SK-N-MC (cell line): ENCODE data around the gene UTF1.
"Not testable (repeated sequence)": the region's sequence is repeated elsewhere in the genome, so short reads cannot be mapped to it uniquely, and the experiment has no call there.

Experiments used
- DNase-seq: peaks from one replicate; pipeline ENCODE4 v3.0.0-alpha.2; 2011; ENCODE audit warnings: low read depth, low spot score
- H3K27ac ChIP-seq: fragments of 200-600 bp; sonication (generic); 2 replicates; pipeline ENCODE4 v1.5.1; 2016; ENCODE audit warnings: mixed run types
- H3K36me3 ChIP-seq: fragments of 200-600 bp; sonication (generic); 2 replicates; pipeline ENCODE4 v1.6.1; 2017; ENCODE audit warnings: antibody characterized with exemption, low read length, mixed read lengths; ENCODE audit not compliant: insufficient read depth
- H3K4me3 ChIP-seq: fragments of 200-600 bp; sonication (generic); 2 replicates; pipeline ENCODE4 v1.5.1; 2016
- H3K9ac ChIP-seq: fragments of 200-600 bp; sonication (generic); 2 replicates; pipeline ENCODE4 v1.8.0; 2017; ENCODE audit warnings: mixed run types, mixed read lengths; ENCODE audit not compliant: insufficient read length
- H3K9me3 ChIP-seq: fragments of 200-600 bp; sonication (generic); 2 replicates; pipeline ENCODE4 v1.6.1; 2017; ENCODE audit warnings: low read depth, mild to moderate bottlenecking, antibody characterized with exemption, low read length, moderate library complexity, mixed read lengths
- EZH2 ChIP-seq: fragments of 200-600 bp; sonication (generic); IDR thresholded peaks from one replicate; pipeline ENCODE4 v1.6.1; 2017; ENCODE audit warnings: antibody characterized with exemption
- FOXP2 ChIP-seq: optimal IDR thresholded peaks from 2 replicates; pipeline ENCODE3; 2011; ENCODE audit warnings: mild to moderate bottlenecking, moderate library complexity; ENCODE audit not compliant: insufficient read depth; ENCODE audit errors: extremely low read length, control extremely low read depth
- POLR2AphosphoS5 ChIP-seq: IDR thresholded peaks from 2 replicates; pipeline ENCODE4 v1.6.1; 2012; ENCODE audit warnings: mild to moderate bottlenecking, low read depth, low read length, borderline replicate concordance

The UTF1 gene

DNA sequence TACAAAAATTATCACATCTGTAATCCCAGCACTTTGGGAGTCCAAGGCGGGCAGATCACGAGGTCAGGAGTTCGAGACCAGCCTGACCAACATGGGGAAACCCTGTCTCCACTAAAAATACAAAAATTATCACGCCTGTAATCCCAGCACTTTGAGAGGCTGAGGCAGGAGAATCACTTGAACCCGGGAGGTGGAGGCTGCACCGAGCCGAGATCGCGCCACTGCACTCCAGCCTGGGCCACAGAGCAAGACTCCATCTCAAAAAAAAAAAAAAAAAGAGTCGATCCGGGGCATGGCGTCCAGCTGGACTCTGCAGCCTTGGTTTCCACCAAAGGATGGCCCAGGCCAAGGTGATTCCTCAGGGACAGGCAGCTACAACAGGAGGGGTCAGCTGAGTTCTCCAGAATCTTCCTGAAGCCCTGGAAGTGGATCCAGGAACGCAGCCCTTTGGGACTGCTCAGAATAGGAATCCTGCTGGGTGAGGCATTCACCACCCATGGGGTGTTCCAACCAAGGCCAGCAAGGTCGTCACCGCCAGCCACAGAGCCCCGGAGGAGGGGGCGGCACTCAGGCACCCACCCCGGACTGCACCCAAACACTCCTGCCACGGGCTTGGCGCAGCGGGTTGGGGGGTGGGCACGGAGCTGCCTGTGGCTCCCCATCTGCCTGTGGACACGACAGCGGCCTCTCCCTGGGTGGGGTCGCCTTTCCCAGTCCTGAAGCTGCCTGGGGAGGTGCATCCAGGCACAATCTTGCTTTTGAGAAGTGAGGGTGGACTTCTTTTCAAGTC is 12.0 kb upstream of the UTF1 start:
- Histone ChIP-seq H3K4me3 (no peak overlapping the region), H3K27ac (no peak overlapping the region), H3K9ac (no peak overlapping the region), H3K36me3 (no peaks in the 10 kb centered on the region), H3K9me3 (no peaks in the 10 kb centered on the region)
- DNase-seq, result no peak
- TF ChIP-seq FOXP2 (no peak), EZH2 (no peak), POLR2AphosphoS5 (no peak)

DNA sequence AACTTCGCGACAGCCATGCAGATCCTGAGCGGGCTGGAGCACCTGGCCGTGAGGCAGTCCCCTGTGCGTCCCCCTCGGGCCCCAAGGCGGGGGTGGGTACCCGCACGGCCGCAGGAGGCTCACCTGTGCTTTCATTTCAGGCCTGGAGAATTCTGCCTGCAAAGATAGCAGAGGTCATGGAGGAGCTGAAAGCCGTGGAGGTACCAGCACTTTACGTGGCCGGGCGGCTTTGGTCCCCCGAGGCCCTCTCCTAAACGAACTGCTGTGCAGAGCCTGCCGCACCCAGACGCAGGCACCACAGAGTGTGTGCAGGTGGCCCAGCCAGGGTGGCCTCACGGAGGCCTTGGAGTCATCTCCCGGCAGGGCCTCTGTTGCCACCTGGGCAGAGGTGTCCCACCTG is 11.1 kb upstream of the UTF1 start:
- H3K4me3 ChIP-seq, result no peak overlapping the region
- no peaks in the 10 kb centered on the region for H3K9me3 ChIP-seq
- no peak overlapping the region for H3K27ac ChIP-seq
- DNase-seq, result no peak
- H3K36me3 ChIP-seq, result no peaks in the 10 kb centered on the region
- no peak overlapping the region for H3K9ac ChIP-seq
- no peak for TF ChIP-seq EZH2
- no peak for TF ChIP-seq FOXP2
- TF ChIP-seq POLR2AphosphoS5, result no peak

DNA sequence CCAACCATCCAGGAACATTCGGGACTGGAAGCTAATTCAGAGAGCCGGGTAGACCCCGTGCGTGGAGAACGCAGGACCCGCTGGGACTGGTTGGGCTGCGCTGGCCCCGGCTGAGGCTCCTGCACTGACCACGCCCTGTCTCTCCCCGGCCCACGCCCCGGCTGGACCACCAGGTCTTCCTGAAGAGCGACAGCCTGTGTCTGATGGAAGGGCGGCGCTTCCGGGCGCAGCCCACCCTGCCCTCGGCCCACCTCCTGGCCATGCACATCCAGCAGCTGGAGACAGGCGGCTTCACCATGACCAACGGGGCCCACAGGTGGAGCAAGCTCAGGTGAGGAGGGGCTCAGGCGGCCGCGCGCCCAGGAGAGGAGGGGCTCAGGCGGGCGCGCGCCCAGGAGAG is 10.2 kb upstream of the UTF1 start:
- Histone ChIP-seq H3K4me3 (no peak overlapping the region), H3K9ac (no peak overlapping the region)
- no peak for TF ChIP-seq FOXP2

DNA sequence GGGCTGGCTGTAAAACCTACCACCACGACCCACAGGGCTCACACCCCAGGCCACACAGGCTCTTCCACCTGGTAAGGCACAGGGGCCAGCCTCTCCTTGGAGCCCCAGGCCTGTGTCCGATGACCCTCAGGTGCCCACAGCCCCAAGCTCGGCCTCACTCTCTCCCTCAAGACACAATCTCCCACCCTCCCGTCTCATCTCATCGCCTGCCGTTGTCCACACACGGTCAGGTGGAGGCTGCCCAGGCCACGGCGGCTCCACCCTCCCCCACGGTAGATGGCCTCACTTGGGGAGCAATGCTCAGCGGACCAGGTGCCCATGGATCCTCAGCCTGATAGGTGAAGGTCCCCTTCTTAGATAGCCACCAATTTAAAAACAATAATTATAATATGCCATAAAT is 8.7 kb upstream of the UTF1 start:
- H3K9ac ChIP-seq, result no peak overlapping the region
- no peaks in the 10 kb centered on the region for H3K9me3 ChIP-seq

More for the DNA sequence above, 10.2 kb upstream of the UTF1 start:
- Histone ChIP-seq H3K9me3 (no peaks in the 10 kb centered on the region), H3K27ac (no peak overlapping the region), H3K36me3 (no peaks in the 10 kb centered on the region)
- no peak for DNase-seq

DNA sequence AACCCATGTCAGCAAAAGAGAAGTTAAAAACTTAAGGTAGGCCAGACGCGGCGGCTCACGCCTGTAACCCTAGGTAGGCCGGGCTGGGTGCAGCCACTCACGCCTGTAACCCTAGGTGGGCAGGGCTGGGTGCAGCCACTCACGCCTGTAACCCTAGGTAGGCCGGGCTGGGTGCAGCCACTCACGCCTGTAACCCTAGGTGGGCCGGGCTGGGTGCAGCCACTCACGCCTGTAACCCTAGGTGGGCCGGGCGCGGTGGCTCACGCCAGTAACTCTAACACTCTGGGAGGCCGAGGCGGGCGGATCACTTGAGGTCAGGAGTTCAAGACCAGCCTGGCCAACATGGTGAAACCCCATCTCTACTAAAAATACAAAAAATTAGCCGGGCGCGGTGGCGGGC is 8.3 kb upstream of the UTF1 start:
- not testable (repeated sequence) for H3K36me3 ChIP-seq, H3K9me3 ChIP-seq, DNase-seq, H3K9ac ChIP-seq, H3K4me3 ChIP-seq, H3K27ac ChIP-seq

More for the DNA sequence above, 8.7 kb upstream of the UTF1 start:
- TF ChIP-seq FOXP2, result no peak
- H3K4me3 ChIP-seq, result no peak overlapping the region
- H3K36me3 ChIP-seq, result no peaks in the 10 kb centered on the region
- H3K27ac ChIP-seq, result no peak overlapping the region
- no peak for DNase-seq

GRCh38 chr10:133224076-133224475 is 5.9 kb upstream of the UTF1 start:
- H3K4me3 ChIP-seq, result no peak overlapping the region
- TF ChIP-seq EZH2, result no peak
- no peak overlapping the region for H3K9ac ChIP-seq
- H3K27ac ChIP-seq, result no peak overlapping the region
- no peaks in the 10 kb centered on the region for H3K9me3 ChIP-seq
- no peaks in the 10 kb centered on the region for H3K36me3 ChIP-seq
- no peak for DNase-seq

GRCh38 chr10:133224756-133225372 is 5.2 kb upstream of the UTF1 start:
- Histone ChIP-seq H3K27ac (no peak overlapping the region), H3K9me3 (no peaks in the 10 kb centered on the region), H3K36me3 (no peaks in the 10 kb centered on the region), H3K4me3 (no peak overlapping the region), H3K9ac (no peak overlapping the region)
- no peak for TF ChIP-seq EZH2
- TF ChIP-seq FOXP2, result no peak
- no peak for TF ChIP-seq POLR2AphosphoS5
- no peak for DNase-seq

DNA sequence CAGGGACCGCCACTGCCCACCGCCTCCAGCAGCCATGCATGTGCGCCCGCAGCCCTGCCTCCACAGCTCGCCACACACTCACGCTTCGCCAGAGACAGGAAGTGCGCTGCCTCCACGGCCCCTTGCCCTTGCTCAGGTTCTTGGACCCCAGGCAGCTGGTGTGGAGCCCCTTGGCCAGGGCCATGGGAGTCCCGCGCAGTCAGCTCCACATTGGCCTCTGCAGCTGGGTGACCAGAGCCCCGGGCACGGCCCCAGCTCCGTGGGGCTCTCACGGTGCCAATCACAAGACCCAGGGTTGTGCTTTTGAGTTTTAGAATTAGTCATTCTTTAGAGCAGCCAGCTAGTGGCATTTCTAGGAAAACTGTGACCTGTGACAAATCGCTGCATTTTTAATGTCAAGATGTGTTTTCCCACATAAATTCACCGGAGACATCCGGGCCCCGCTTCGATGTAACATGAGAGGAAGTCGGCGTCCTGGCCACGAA is 4.3 kb upstream of the UTF1 start:
- TF ChIP-seq FOXP2 (no peak), EZH2 (no peak), POLR2AphosphoS5 (no peak)
- no peak for DNase-seq
- Histone ChIP-seq H3K36me3 (no peaks in the 10 kb centered on the region), H3K4me3 (no peak overlapping the region), H3K9ac (no peak overlapping the region), H3K27ac (no peak overlapping the region), H3K9me3 (no peaks in the 10 kb centered on the region)

DNA sequence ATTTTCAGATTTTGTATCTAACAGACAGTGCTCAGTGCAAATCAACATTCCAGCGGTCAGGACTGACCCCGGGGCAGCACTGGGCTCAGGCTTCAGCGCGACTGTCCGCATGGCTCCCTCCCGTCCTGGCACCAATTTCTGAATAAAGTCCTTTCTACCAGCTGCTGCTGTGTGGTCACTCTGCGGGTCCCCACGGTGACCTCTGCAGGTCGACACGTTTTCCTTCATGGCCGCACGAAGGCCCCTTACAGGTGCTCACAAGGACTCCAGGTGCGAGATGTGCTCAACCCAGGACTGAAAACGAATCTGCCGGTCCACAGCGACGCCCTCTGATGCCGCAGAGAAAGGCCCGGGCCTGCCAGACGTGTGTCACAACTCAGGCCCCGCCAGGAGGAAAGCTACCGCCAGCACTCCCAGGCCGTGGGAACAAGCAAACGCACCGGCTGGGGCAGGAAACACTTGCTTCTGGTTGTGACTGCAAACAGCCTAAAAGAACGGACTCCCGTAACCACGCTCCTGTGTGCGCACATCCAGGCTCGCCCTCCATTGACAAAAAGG is 3.7 kb upstream of the UTF1 start:
- Histone ChIP-seq H3K9ac (no peak overlapping the region), H3K4me3 (no peak overlapping the region), H3K27ac (no peak overlapping the region), H3K36me3 (no peaks in the 10 kb centered on the region), H3K9me3 (no peaks in the 10 kb centered on the region)
- DNase-seq, result no peak
- no peak for TF ChIP-seq EZH2
- no peak for TF ChIP-seq POLR2AphosphoS5
- no peak for TF ChIP-seq FOXP2
